HS-5 (cell line): Measurements from ENCODE around the gene CHCHD6.
"Not testable (repeated sequence)": the region's sequence is repeated elsewhere in the genome, so short reads cannot be mapped to it uniquely, and the experiment has no call there.

Experiments used
- DNase-seq: peaks from one replicate; pipeline ENCODE4 v3.0.0-alpha.2; 2012; ENCODE audit warnings: low read depth

Gene CHCHD6

DNA sequence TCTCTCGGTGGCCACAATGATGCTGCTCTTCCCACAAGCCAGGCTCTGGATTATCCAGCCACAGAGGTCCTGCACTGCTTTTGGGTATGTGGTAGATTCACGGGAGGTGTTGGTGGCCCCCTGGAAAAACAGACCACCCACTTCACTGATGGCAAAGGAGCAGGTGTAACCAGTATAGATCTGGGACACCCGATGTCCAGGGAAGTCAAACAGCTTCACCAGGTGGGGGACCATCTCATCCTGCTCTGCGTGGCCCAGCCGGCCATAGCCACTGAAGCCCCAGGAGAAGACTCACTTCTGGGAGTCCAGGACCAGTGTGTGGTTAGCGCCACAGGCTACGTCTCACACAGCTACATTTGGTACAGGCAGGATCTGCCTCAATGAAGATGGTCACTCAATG, 62.6 kb downstream of the CHCHD6 start:
- DNase-seq, result no peak

DNA sequence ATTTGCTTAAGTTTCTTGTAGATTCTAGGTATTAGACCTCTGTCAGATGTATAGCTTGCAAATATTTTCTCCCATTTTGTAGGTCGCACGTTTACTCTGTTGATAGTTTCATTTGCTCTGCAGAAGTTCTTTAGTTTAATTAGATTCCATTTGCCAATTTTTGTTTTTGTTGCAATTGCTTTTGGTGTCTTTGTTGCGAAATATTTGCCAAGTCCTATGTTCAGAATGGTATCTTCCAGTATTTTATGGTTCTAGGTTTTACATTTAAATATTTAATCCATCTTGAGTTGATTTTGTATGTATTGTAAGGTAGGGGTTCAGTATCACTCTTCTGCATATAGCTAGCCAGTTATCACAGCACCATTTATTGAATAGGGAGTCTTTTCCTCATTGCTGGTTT, 64.9 kb downstream of the CHCHD6 start:
- no peak for DNase-seq

DNA sequence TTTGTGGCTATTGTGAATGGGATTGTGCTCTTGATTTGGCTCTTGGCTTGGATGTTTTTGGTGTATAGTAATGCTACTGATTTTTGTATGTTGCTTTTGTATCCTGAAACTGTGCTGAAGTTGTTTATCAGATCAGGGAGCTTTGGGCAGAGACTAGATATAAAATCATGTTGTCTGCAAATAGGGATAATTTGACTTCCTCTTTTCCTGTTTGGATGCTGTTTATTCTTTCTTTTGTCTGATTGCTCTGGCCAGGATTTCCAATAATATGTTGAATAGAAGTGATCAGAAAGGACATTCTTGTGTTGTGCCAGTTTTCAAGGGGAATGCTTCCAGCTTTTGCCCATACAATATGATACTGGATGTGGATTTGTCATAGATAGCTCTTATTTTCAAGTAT, 66.1 kb downstream of the CHCHD6 start:
- no peak for DNase-seq

DNA sequence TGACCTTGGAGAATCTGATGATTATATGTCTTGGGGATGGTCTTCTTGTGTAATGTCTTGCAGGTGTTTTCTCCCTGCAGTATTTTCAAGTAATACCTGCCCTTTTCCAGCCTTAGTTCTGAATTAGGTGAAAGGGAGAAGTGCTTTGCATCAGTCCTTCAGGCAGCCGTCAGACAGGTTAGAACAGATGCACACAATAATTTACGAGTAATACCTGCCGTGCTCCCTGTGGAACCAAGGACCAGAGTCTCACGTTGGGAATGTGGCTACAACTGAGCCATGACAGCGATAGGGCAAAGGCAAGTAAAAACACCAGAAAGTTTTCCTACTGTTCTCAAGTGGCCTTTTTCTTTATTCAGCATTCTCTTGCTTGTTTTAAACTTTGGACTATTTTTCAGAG, 69.1 kb downstream of the CHCHD6 start:
- no peak for DNase-seq

DNA sequence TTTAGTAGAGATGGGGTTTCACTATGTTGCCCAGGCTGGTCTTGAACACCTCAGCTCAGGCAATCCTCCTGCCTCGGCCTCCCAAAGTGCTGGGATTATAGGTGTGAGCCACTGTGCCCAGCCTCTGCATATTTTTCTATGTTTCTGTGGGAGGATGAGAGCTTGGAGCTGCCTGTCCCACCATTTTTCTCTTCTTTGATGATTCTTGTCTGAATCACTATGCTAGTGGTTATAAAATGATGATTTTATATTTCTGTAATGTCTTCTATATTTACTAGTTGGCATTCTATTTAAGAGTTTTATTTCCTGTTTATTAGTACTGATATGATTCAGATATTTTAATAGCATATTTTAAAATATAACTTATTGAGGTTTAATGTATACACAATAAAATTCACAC, 69.7 kb downstream of the CHCHD6 start:
- DNase-seq, result no peak

DNA sequence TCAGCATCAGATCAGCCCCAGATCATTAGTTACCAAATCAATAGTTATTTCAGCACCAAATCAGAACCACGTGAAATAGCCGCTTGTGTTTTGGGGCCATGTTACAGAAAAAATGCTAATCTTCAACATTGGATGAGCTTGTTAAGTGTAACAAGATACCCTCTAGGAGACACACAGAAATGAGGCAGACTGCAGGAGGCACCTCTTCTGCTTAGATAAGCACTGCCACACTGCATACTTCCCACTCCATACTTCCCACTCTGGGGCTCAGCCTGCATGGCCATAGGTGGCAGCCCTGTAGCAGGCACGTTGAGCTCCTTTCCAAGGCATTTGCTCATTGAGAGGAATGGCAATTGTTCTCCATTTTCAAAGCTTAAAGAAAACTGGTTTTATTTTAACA, 73.3 kb downstream of the CHCHD6 start:
- no peak for DNase-seq

DNA sequence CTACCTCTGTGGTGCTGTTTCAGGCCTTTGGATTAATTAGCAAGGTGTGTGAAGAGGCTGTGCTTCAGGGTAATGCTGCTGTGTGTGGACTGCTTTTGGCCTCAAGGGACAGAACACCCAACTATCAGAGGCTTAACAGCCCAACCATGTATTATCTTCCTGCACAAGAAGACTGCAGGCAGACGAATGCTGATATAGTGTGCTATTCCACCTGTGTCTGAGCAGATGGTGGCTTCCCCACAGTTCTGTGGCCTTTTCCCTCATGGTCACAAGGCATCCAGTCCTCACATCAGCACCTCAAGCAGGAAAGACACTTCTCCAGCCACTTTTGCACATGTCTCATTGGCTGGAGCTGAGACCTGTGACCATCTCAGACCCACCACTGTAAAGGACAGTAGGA, 76.6 kb downstream of the CHCHD6 start:
- no peak for DNase-seq

DNA sequence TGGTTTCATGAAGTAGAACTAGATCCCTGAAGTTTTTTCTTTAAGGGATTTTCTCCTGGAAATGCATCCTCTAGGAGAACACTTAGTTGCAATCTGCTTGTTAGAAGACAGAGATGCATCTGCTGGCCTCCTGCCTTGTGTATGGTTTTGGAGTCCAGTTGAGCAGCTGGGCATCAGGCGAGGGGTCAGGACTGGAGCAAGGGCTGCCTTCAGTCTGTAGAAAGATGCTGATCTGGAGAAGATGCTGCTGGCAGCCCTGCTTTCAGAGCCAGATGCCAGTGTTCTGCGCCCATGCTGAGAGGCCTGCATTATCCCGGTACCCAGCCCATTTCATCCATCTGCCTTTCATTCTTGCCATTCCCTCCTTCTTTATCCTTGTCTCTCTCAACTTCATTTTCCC, 77.4 kb downstream of the CHCHD6 start:
- DNase-seq, result no peak

DNA sequence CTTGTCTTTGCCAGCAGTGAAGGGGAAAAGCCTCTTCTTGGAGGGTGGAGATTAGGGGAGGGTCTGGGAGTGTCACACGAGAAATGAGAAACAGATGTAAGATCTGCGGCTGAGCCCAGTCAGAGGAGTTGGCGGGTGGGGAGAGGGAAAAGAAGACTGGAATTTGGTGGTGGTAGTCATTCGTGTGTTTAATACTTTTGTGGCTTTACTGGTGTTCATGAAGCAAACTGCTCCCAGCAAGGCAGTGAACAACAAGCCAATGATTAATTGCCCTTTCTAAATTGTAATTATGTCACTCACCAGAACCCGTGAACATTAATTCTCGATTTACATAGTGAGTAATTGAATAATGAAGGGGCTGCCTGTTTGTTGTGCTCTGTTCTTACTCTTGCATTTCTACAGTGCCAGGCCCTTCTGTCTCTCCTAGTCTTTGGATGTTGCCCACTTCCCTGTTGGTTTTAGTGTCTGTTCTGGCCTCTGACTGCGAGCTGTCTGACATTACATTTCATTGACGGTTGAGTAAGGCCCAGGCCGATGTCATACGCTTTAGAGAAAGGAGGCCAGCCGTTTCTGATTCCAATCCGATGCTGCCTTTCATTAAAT, 78.0 kb downstream of the CHCHD6 start:
- DNase-seq, result peak; percentile 65

DNA sequence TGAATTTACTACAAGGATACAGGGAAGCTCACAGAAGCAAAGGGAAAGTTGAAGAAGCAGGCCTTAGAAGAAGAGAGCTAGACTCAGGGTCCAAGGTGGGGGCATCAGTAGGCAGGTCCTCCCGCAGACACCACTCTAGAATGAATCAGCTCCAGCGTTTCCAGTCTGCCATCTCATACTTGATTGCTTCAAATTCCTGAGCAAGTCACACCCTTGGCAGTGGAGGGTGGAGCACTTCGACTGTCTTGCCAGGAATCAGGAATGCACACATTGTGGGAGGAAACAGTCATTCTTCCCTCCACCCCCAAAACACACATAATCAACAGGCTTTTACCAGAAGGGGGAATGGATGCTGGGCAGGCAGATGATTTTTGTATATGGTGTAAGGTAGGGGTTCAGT, 78.5 kb downstream of the CHCHD6 start:
- DNase-seq, result peak; percentile 92

DNA sequence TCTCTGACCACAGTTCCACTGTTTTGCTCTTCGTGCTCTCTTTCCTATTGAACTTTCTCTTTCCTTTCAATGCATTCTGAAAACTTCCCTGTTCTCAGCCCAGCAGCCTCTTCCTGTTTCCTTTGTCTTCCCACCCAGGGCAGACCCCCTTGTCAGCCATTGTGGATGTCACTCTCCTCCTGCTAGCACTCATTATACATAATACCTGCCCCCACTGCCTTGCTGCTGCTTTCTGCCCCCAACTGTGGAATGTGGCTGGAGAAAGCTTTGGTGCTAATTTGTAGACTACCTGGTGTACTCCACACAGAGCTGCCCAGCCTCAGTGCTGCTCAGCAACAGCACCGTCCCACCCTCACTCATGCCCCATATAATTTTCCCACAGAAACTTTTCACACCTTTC, 80.2 kb downstream of the CHCHD6 start:
- DNase-seq, result no peak

DNA sequence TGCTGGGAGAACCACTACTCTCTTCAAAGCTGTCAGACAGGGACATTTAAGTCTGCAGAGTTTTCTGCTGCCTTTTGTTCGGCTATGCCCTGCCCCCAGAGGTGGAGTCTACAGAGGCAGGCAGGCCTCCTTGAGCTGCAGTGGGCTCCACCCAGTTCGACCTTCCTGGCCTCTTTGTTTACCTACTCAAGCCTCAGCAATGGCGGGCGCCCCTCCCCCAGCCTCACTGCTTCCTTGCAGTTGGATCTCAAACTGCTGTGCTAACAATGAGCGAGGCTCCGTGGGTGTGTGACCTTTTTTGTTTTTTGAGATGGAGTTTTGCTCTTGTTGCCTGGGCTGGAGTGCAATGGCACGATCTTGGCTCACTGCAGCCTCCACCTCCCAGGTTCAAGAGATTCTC, 87.3 kb downstream of the CHCHD6 start:
- not testable (repeated sequence) for DNase-seq

DNA sequence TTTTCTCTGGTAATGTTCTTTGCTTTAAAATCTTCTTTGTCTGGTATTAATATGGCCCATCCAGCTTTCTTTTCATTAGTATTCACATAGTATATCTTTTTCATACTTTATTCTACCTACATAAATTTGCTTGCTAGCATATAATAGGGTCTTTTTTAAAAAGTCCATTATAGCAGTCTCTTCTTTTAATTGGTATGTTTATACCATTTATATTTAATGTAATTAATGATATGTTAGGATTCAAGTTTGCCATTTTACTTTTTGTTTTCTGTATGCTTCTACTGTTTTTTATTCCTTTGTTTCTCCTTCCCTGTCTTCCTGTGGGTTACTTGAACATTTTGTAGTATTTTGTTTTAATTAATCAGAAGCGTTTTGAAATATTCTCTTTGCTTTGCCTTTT, 89.0 kb downstream of the CHCHD6 start:
- DNase-seq, result no peak

DNA sequence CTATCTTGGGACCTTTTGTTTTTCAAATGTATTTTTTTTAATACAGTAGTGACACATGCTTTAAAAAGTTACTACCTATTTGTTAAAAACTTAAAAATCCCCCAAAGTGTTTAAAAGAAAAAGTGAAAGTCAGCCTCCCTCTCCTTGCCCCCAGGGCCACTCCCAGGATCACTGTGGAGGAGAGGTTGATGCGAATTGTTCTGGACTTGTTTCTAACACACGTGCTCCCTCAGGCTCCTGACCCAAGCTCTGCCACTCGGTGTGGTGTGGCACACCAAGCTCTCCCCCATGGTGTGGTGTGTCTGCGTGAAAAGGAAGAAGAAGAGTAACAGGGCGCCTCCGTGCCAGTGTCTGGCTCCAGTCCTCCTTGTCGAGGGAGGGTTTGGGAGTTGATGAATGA, 93.5 kb downstream of the CHCHD6 start:
- no peak for DNase-seq

DNA sequence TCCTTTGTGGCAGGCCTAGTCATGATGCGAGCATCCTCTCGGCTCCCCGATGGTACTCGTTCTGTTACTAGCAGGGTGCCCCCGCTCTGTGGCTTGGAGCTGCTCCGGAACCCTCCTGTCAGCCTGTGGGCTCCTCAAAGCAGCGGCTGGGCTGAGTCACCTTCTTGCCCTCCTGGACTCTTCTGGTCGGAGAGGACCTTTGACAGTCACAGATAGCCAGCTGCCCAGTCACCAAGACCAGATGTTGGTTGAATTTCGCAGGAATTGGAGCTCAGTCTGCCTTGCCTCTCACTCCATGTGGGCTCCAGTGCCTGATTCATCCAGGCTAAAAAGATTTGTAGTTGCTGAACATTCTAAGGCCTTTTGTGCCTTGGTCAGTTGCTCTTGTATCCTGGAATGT, 94.5 kb downstream of the CHCHD6 start:
- no peak for DNase-seq

DNA sequence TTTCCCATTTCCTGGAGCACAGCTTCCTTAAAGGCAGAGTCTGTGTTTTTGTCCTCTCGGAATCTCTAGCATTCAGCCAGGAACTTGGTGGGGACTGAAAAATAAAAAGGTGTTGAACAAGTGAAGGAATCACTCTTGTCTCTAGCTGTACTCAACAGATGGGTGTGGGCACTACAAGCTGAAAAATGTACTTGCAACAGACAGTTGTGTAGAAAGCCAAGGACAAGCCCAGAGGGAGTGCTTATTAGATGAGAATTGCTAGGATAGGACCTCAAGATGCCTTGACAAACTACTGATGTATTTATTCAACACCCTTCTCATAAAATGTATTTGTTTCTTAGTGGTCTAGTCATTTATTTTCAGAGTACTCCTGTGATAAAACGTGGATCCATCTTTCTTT, 95.1 kb downstream of the CHCHD6 start:
- DNase-seq, result no peak

DNA sequence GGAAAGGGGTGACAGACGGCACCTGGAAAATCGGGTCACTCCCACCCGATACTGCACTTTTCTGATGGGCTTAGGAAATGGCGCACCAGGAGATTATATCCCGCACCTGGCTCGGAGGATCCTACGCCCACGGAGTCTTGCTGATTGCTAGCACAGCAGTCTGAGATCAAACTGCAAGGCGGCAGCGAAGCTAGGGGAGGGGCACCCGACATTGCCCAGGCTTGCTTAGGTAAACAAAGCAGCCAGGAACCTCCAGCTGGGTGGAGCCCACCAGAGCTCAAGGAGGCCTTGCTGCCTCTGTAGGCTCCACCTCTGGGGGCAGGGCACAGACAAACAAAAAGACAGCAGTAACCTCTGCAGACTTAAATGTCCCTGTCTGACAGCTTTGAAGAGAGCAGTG, 97.3 kb downstream of the CHCHD6 start:
- not testable (repeated sequence) for DNase-seq

DNA sequence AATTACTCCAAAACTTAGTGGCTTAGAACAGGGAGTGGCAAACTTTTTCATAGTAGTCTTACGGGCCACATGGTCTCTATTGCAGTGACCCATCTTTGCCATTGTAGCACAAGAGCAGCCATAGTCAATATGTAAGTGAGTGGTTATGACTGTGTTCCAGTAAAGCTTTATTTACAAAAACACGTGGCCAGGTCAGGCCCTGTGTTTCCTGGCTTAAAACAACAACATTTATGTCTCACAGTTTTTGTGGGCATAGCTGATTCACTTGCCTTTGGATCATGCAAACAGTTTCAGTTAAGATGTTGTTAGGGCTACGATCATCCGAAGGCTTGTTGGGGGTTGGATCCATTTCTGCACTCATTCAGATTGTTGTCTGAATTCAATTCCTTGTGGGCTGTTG, 103.8 kb downstream of the CHCHD6 start:
- DNase-seq, result no peak

DNA sequence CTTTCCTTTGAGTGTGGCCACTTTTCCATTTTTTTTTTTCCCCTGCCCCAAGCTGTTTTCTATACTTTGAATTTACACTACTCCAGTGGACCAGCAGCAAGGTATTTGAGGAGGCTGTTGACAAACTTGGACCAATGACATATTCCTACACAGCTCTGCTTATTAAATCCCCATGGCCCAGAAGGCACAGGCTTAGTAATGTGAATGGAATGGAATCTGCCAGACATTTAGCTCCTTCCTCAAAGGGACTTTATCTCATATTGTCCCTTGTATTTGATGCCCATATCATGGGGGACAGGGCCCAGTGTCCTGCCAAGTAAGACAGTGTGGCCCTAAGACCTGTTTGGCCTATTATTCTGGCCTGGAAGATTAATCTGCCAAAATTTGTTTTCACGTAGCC, 107.5 kb downstream of the CHCHD6 start:
- DNase-seq, result no peak

DNA sequence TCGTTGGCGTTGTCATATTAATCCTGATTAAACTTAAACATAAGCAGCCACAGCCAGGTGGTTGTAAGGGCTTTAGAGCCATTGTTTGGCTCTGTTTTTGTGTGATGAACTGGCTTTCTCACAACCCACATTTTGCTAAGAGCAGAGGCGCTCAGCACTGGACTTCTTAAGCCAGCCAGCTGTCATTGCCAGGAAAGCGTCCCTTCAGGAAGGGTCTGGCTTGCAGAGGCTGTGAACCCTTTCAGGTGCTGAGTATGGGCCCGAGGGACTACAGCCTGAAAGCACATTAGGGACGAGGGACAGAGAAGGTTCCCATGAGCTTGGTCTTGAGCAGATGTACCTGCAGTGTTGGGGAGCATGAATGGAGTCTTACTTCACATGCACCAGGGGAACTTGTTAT, 112.3 kb downstream of the CHCHD6 start:
- DNase-seq, result no peak

DNA sequence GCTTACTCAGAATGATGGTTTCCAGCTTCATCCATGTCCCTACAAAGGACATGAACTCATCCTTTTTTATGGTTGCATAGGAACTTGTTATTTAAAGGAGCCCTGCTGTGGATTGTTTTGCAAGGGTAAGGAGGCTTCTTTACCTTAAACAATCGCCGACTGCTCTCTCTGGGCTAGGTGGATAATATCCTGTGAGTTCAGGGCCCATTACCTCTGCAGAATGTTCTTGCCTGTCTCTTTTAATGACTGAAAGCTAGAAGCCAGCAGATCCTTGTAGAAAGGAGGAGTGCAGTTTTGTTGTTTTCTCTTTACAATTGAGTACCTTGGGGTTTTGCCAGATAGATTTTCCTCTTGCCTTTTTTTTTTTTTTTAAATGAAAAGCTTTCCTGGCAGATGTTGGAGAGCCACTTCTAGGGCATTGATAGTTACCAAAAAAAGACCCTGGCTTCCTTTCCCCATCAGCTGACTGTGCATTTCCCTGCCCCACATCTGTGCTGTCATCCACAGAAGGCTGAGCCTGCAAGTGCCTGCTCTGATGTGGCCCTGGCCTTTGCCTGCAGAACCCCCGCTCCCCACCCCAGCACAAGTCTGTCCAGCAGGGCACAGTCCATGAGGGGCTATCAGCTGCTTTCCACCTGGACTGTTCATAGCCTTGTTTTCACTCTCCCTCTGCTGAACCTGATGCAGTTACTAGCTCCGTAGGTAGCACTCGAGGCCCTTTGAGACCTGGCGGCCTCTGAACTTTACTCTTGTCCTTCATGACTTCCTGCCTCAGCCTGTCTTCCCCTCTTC, 113.1 kb downstream of the CHCHD6 start:
- DNase-seq, result no peak

DNA sequence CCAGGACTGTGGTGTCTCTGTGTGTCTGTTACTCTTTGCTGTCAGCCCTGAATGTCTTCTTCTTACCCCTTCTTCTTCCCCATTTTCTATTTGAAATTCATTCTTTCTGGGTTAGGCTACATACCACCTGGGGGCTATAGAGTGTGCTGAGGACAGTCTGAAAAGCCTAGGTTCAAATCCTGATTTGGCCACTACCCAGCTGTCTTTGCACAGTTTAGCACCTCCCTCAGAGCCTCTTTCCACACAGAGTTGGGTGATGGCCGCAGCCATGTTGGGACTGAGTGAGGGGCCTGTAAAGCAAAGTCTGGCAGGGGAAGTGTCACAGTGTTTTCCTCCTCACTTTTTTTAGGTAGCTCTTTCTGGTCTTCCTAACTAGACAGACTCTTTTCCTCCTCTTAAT, 113.7 kb downstream of the CHCHD6 start:
- no peak for DNase-seq

DNA sequence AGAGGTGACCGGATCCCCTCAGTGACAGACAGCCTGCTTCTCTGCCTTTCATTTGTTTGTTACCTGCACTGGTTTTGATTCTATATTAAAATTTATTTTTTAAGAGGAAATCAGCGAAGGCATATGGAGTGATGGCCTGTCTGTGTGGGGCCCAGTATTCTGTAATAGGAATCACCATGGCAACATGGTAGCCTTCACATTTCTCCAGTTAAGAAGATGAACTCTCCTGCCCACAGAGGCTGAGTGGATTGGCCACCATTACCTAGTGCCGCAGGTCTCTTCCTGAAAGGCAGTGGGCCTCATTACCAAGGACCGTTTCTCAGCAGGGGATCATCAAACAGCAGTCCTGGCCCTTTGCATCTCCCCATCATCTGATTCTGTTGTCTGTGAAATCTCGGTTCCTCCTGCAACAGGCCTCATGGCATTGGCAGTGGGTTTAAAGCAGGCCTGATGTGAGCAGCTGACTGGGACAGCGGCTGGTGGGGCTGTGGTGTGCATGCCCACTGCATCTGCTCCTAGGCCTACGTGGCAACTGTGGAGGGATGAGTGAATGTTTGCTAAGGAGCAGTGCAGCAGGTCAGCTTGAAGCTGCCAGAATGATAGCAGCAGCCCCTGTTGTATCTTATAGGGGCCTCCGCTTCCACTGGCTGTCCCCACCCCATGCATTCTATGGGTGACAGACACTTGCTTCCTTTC, 114.5 kb downstream of the CHCHD6 start:
- no peak for DNase-seq

DNA sequence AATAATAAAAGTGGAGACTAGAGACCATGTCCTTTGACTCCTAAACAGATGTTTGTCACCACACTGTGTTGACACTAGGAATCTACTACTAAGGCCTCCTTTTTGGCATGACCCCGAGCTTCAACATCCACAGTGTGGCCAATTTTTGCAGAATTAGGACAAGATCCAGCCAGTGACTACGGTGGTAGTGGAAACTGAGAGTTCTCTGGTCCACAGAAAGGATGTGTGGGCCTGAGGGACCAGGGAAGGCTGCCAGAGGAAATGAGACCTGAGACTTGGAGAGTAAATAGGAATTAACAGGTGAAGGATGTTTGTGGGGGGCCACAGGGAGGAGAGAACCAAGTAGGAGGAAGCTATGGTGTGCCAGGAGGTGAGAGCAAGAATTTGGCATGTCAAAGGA, 122.7 kb downstream of the CHCHD6 start:
- DNase-seq, result no peak
